ENCODE results near the gene HDAC4. TPM values are rescaled to one million over a fixed set of nuclear protein-coding genes. Genes with fewer than 3 reads are reported as not detected.
A peak's percentile ranks its signal among the peaks of the same experiment; 100 is the strongest.
"Not testable (repeated sequence)": the region's sequence is repeated elsewhere in the genome, so short reads cannot be mapped to it uniquely, and the experiment has no call there.

HDAC4 gene
- total RNA-seq, 1 donor: 28.3 TPM

DNA sequence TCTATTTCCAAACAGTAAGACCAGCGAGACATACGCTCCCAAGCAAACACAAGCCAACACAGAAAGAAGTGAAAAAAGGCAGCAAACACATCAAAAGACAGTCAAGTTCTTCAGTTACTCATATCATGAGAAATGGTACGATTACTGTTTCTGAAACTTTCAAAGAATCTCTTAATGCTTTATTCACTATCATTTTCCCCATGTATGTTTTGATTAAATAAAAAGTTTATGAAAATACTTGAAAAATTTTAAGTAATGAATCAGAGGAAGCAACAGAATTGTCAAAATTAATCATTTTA, 114.9 kb downstream of the HDAC4 start:
- H3K4me3 ChIP-seq (ENCODE audit: low read depth, low read length): no peak overlapping the region
- no peak for DNase-seq (ENCODE audit: low read depth)
- TF ChIP-seq, protein P1, sequence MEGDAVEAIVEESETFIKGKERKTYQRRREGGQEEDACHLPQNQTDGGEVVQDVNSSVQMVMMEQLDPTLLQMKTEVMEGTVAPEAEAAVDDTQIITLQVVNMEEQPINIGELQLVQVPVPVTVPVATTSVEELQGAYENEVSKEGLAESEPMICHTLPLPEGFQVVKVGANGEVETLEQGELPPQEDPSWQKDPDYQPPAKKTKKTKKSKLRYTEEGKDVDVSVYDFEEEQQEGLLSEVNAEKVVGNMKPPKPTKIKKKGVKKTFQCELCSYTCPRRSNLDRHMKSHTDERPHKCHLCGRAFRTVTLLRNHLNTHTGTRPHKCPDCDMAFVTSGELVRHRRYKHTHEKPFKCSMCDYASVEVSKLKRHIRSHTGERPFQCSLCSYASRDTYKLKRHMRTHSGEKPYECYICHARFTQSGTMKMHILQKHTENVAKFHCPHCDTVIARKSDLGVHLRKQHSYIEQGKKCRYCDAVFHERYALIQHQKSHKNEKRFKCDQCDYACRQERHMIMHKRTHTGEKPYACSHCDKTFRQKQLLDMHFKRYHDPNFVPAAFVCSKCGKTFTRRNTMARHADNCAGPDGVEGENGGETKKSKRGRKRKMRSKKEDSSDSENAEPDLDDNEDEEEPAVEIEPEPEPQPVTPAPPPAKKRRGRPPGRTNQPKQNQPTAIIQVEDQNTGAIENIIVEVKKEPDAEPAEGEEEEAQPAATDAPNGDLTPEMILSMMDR (IDR thresholded peaks at IDR 0.05; ENCODE audit: insufficient read depth, low read length): no peak

DNA sequence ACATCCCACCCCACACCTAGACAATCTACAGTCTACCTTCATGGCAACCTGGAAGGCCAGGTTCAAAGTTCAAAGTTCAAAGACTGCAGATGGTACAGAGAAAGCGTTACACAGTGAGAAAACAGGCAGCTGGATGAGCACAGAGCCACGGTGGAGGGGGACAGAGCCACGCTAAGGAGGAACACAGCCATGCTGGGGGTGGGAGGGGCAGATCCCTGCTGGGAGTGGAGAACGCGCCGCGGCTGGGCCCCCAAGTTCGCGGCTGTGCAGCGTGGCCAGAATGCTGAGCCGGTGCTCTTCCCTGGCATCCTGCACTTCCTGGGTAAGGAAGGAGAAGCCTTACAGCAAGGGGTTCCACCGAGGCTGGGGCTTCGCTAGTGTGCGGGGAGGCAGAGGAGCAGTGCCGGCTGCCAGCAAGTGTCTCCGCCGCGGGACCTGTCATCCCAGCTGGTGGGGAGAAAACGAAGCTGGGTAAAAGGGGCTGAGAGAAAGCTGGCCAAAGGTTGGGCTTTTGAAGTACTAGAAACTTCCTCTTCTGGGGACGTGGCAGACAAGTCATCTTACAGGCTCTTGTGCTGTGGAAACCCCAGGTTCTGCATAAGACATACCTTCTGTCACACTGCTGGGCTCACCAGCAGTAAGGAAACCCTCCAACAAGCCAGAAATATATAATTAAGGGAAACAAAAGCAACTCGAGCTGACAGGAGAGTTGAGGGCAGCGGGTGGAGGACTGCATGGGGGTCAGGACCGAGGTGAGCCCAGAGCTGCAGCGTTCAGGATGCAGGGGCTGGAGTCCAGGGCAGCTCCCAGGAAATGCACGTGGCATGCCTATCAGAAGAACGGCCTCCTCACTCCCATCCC, 115.5 kb downstream of the HDAC4 start:
- no peak overlapping the region for H3K4me3 ChIP-seq (ENCODE audit: low read depth, low read length)
- TF ChIP-seq, protein P1 (IDR thresholded peaks at IDR 0.05; ENCODE audit: insufficient read depth, low read length): no peak
- no peak for DNase-seq (ENCODE audit: low read depth)

DNA sequence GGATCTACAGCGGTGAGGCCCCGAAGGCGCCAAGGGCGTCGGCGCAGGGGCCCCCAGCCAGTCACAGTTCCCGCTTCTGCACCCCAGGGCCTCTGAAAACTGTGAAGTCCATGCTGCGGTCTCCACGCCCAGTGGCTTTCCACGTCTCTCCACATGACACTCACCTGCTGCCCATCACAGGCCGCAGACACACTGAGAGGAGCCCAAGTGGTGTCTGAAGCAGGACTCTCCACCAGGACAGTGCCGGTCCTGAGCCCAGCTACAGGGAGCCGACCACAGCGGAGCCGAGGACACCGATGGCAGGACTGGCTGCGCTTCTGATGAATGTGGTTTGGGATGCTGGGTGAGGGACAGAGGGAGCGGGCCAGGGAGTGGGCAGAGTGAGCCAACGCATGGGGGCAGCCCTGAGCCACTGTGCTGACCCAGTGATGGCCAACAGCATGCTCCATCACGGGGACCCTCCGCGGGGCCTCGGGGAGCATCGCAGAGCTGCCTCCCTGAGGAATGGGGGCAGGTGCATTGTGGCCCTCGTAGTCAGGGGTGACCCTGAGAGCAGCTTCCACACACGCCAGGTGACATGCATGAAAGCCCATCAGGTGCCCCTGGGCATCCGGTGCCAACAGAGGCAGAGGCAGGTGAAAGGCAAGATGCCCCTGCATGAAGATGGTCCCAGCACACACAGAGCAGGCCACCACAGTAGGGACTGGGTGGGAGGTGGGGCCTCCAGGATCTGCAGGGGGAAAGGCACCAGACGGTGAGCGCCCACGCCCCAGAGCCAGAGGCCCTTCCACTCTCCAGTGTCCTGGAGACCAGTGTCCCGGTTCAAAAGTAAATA, 116.6 kb downstream of the HDAC4 start:
- no peak overlapping the region for H3K4me3 ChIP-seq (ENCODE audit: low read depth, low read length)
- TF ChIP-seq, protein P1 (IDR thresholded peaks at IDR 0.05; ENCODE audit: insufficient read depth, low read length): no peak
- DNase-seq (ENCODE audit: low read depth): no peak

DNA sequence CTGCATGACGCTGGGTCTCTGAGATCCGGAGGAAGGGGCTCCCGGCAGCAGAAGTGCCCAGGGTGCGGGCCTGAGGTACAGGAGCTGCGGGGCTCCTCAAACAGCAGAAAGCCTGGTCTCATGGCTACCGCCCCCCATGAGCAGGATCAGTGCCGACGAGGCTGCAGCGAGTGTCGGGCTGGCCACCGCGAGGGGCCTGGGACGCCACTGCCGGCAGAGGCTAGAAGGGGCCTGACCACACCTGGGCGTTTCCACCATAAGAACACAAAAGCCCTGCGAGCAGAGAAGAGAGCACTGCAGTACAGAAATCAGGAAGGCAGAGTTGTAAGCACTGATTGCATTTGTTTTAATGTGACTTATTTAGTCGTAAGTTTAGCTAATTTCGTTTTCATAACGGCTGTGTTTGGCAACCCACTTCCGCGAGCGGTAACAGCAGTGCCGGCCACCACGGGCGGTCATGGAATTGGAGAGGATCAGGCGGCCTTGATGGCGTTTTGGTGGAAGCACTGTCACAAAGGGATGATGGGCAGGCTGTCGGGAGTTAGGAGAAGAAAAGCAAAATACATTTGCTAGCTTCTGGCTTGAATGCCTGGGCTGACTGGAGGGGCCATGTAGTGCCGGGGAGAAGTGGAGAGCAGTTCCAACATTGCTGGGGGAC, 117.4 kb downstream of the HDAC4 start:
- no peak for DNase-seq (ENCODE audit: low read depth)
- TF ChIP-seq, protein P1 (IDR thresholded peaks at IDR 0.05; ENCODE audit: insufficient read depth, low read length): no peak
- no peak overlapping the region for H3K4me3 ChIP-seq (ENCODE audit: low read depth, low read length)

DNA sequence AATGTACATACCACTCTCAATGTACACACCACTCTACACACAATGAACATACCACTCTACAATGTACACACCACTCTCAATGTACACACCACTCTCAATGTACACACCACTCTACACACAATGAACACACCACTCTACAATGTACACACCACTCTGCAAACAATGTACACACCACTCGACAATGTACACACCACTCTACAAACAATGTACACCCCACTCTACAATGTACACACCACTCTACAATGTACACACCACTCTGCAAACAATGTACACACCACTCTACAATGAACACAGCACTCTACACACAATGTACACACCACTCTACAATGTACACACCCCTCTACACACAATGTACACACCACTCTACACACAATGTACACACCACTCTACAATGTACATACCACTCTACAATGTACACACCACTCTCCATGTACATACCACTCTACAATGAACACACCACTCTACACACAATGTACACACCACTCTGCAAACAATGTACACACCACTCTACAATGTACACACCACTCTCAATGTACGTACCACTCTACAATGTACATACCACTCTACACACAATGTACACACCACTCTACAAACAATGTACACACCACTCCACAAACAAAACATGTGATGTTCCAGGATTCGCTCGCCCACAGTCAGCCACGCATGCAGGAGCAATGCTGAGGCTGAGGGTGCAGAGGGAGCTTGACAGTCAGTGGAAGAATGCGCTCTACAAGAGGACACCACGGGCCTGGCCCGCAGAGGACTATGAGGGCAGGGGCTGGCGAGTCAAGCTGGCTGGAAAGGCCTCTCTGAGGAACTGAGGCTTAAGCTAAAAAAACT, 118.2 kb downstream of the HDAC4 start:
- H3K4me3 ChIP-seq (ENCODE audit: low read depth, low read length): no peak overlapping the region
- TF ChIP-seq, protein P1 (IDR thresholded peaks at IDR 0.05; ENCODE audit: insufficient read depth, low read length): no peak
- DNase-seq (ENCODE audit: low read depth): no peak

DNA sequence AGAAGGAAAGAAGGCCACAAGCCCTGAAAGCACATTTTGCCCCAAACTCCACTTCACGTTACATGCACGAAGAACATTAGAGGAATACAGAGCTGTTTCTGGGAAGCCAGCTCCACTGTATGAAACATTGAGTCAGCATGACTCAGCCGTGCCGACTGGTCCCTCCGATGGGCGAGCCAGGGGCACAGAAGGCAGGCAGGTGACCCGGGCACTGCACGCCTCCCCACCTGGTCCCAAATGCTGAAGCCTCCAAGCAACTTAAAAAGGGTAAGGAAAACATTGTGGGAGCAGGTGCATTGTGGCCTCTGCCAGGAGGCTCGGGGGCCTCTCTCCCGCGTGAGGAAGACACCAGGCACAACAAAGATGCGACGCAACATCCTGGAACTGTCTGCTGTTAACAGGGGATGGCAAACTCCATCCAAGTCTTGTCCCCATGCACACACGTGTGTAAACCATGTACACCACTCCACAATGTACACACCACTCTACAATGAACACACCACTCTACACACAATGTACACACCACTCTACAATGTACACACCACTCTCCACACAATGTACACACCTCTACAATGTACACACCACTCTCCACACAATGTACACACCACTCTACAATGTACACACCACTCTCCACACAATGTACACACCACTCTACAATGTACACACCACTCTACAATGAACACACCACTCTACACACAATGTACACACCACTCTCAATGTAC, 120.4 kb downstream of the HDAC4 start:
- not testable (repeated sequence) for H3K4me3 ChIP-seq (ENCODE audit: low read depth, low read length)
- peak; percentile 79 for DNase-seq (ENCODE audit: low read depth)

Data from fibroblast of the aortic adventitia (primary cell).